HepG2 (cell line): Measurements from ENCODE around the gene CAPZA1.

Experiments
- GTF2F1 ChIP-seq: fragments of 150-350 bp; IDR thresholded peaks from 2 replicates; pipeline ENCODE4 v1.6.1; 2014; ENCODE audit warnings: low read length
- SIN3A ChIP-seq: IDR thresholded peaks from 2 replicates; pipeline ENCODE4 v1.6.1; 2011; ENCODE audit warnings: low read depth, mild to moderate bottlenecking, control low read depth, low read length, borderline replicate concordance
- TOE1 ChIP-seq: sonication (generic); formaldehyde crosslinking; IDR thresholded peaks from 2 replicates; pipeline ENCODE4 v1.4.0; 2020; ENCODE audit warnings: mild to moderate bottlenecking, missing genetic modification reagents
- TF ChIP-seq, protein P1 (sequence below): sonication (generic); formaldehyde crosslinking; conservative IDR thresholded peaks from 2 replicates; pipeline ENCODE4 v1.4.0; 2020; ENCODE audit warnings: missing genetic modification reagents

DNA sequence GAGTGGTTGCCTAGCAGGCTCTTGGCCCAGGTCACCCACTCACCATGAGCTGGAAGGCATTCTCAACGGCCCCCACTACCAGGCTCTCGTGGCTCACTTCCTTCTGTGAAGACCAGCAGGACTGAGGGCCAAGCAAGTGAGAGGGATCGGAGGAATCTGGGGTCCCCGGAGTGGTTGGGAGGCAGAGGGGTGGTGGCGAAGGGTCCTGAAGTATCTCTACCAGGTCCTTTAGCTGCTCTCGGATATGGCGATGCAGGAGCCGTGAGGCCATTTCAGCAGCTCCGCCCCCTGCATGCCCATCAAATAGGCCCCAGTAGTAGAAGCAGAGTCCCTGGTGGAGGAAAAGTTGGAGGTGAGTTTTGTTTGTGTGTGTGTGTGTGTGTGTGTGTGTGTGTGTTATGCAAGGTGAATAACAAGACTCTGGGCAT lies 93.1 kb downstream of the CAPZA1 start:
- TF ChIP-seq, protein P1, sequence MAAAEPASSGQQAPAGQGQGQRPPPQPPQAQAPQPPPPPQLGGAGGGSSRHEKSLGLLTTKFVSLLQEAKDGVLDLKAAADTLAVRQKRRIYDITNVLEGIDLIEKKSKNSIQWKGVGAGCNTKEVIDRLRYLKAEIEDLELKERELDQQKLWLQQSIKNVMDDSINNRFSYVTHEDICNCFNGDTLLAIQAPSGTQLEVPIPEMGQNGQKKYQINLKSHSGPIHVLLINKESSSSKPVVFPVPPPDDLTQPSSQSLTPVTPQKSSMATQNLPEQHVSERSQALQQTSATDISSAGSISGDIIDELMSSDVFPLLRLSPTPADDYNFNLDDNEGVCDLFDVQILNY: no peak
- no peak for TF ChIP-seq SIN3A
- no peak for TF ChIP-seq TOE1 (CRISPR knock-in tag)
- TF ChIP-seq GTF2F1: no peak
